SK-N-SH treated with all-trans-retinoic acid at 6 μM for 48 hours (cell line): Measurements from ENCODE around the gene OR2K2.

Source experiments
- ATAC-seq: fragments of 200-7000 bp; cut with Tn5 transposase; 3 replicates; pipeline ENCODE4 v1.9.1; 2020; ENCODE audit warnings: mild to moderate bottlenecking, moderate library complexity
- ARNTL ChIP-seq: fragments of 450-650 bp; formaldehyde crosslinking; IDR thresholded peaks from 2 replicates; pipeline ENCODE4 v1.5.0; 2020; ENCODE audit warnings: low read depth, mild to moderate bottlenecking, moderate library complexity, borderline replicate concordance
- BACH2 ChIP-seq: fragments of 250-450 bp; sonication (Bioruptor Pico); IDR thresholded peaks from 2 replicates; pipeline ENCODE4 v1.9.0; 2021; ENCODE audit warnings: mild to moderate bottlenecking, borderline replicate concordance
- CREB5 ChIP-seq: fragments of 250-450 bp; sonication (Bioruptor Pico); IDR thresholded peaks from 2 replicates; pipeline ENCODE4 v1.5.1; 2020; ENCODE audit warnings: low read depth, mild to moderate bottlenecking, moderate library complexity
- CSDC2 ChIP-seq: fragments of 250-450 bp; sonication (Bioruptor Pico); IDR thresholded peaks from 2 replicates; pipeline ENCODE4 v1.5.0; 2020; ENCODE audit warnings: mild to moderate bottlenecking, moderate library complexity
- CSRNP3 ChIP-seq: fragments of 250-450 bp; sonication (Bioruptor Pico); IDR thresholded peaks from 2 replicates; pipeline ENCODE4 v1.5.1; 2021; ENCODE audit warnings: mild to moderate bottlenecking, moderate library complexity
- ESRRG ChIP-seq: fragments of 250-450 bp; sonication (Bioruptor Pico); IDR thresholded peaks from 2 replicates; pipeline ENCODE4 v1.6.1; 2021; ENCODE audit warnings: mild to moderate bottlenecking
- GLIS3 ChIP-seq: fragments of 250-450 bp; sonication (Bioruptor Pico); IDR thresholded peaks from 2 replicates; pipeline ENCODE4 v1.5.0; 2020; ENCODE audit warnings: mild to moderate bottlenecking, moderate library complexity
- ISL1 ChIP-seq: fragments of 250-450 bp; sonication (Bioruptor Pico); IDR thresholded peaks from 2 replicates; pipeline ENCODE4 v2.1.2; 2022; ENCODE audit warnings: mild to moderate bottlenecking, moderate library complexity
- OSR1 ChIP-seq: fragments of 250-450 bp; sonication (Bioruptor Pico); IDR thresholded peaks from 2 replicates; pipeline ENCODE4 v1.8.0; 2022; ENCODE audit warnings: moderate library complexity, mild to moderate bottlenecking, inconsistent platforms
- PPARA ChIP-seq: fragments of 250-450 bp; sonication (Bioruptor Pico); IDR thresholded peaks from 2 replicates; pipeline ENCODE4 v1.5.0; 2020; ENCODE audit warnings: mild to moderate bottlenecking, borderline replicate concordance
- RARB ChIP-seq: fragments of 250-450 bp; sonication (Bioruptor Pico); IDR thresholded peaks from 2 replicates; pipeline ENCODE4 v1.8.0; 2021; ENCODE audit warnings: mild to moderate bottlenecking, moderate library complexity
- SNAI2 ChIP-seq: fragments of 250-450 bp; sonication (Bioruptor Pico); IDR thresholded peaks from 2 replicates; pipeline ENCODE4 v1.5.0; 2020; ENCODE audit warnings: mild to moderate bottlenecking, moderate library complexity
- TCF4 ChIP-seq: fragments of 250-450 bp; sonication (Bioruptor Pico); IDR thresholded peaks from 2 replicates; pipeline ENCODE4 v1.8.0; 2021; ENCODE audit warnings: mild to moderate bottlenecking, moderate library complexity, borderline replicate concordance
- TOX ChIP-seq: fragments of 250-450 bp; sonication (Bioruptor Pico); IDR thresholded peaks from 2 replicates; pipeline ENCODE4 v1.8.0; 2021; ENCODE audit warnings: mild to moderate bottlenecking, moderate library complexity, borderline replicate concordance
- TSHZ2 ChIP-seq: fragments of 250-450 bp; sonication (Bioruptor Pico); IDR thresholded peaks from 2 replicates; pipeline ENCODE4 v1.5.0; 2020; ENCODE audit warnings: mild to moderate bottlenecking, moderate library complexity
- ZNF565 ChIP-seq: fragments of 450-650 bp; formaldehyde crosslinking; conservative IDR thresholded peaks from 2 replicates; pipeline ENCODE4 v1.5.0; 2020; ENCODE audit warnings: low read depth, mild to moderate bottlenecking, moderate library complexity
- ZNF70 ChIP-seq: fragments of 450-650 bp; formaldehyde crosslinking; IDR thresholded peaks from 2 replicates; pipeline ENCODE4 v1.5.0; 2020; ENCODE audit warnings: mild to moderate bottlenecking, moderate library complexity
- ZNF8 ChIP-seq: fragments of 450-650 bp; formaldehyde crosslinking; IDR thresholded peaks from 2 replicates; pipeline ENCODE4 v1.5.0; 2020; ENCODE audit warnings: mild to moderate bottlenecking, moderate library complexity
- TF ChIP-seq, protein P1 (sequence below): fragments of 250-450 bp; sonication (Bioruptor Pico); IDR thresholded peaks from 2 replicates; pipeline ENCODE4 v1.8.0; 2020; ENCODE audit warnings: mild to moderate bottlenecking, moderate library complexity, borderline replicate concordance
- TF ChIP-seq, protein P2 (sequence below): fragments of 250-450 bp; sonication (Bioruptor Pico); IDR thresholded peaks from 2 replicates; pipeline ENCODE4 v1.8.0; 2021; ENCODE audit warnings: low read depth, mild to moderate bottlenecking, moderate library complexity, borderline replicate concordance

Gene OR2K2

GRCh38 chr9:111330124-111330523 is at the start of gene OR2K2:
Gene OR2K2, minus strand, starts transcription at chr9:111330224. Its CDS starts 1,791 bp downstream, at chr9:111328433.
- TF ChIP-seq, protein P1, sequence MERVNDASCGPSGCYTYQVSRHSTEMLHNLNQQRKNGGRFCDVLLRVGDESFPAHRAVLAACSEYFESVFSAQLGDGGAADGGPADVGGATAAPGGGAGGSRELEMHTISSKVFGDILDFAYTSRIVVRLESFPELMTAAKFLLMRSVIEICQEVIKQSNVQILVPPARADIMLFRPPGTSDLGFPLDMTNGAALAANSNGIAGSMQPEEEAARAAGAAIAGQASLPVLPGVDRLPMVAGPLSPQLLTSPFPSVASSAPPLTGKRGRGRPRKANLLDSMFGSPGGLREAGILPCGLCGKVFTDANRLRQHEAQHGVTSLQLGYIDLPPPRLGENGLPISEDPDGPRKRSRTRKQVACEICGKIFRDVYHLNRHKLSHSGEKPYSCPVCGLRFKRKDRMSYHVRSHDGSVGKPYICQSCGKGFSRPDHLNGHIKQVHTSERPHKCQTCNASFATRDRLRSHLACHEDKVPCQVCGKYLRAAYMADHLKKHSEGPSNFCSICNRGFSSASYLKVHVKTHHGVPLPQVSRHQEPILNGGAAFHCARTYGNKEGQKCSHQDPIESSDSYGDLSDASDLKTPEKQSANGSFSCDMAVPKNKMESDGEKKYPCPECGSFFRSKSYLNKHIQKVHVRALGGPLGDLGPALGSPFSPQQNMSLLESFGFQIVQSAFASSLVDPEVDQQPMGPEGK (CRISPR knock-in tag) = no peak
- TF ChIP-seq ISL1 (CRISPR knock-in tag) = no peak
- TF ChIP-seq ZNF8 (CRISPR knock-in tag) = no peak
- TF ChIP-seq PPARA (CRISPR knock-in tag) = no peak
- TF ChIP-seq CSDC2 (CRISPR knock-in tag) = no peak
- TF ChIP-seq ARNTL (CRISPR knock-in tag) = no peak
- TF ChIP-seq GLIS3 (CRISPR knock-in tag) = no peak
- no peak for TF ChIP-seq BACH2 (CRISPR knock-in tag)
- TF ChIP-seq CSRNP3 (CRISPR knock-in tag) = no peak
- no peak for TF ChIP-seq SNAI2 (CRISPR knock-in tag)
- TF ChIP-seq TOX (CRISPR knock-in tag) = no peak
- TF ChIP-seq, protein P2, sequence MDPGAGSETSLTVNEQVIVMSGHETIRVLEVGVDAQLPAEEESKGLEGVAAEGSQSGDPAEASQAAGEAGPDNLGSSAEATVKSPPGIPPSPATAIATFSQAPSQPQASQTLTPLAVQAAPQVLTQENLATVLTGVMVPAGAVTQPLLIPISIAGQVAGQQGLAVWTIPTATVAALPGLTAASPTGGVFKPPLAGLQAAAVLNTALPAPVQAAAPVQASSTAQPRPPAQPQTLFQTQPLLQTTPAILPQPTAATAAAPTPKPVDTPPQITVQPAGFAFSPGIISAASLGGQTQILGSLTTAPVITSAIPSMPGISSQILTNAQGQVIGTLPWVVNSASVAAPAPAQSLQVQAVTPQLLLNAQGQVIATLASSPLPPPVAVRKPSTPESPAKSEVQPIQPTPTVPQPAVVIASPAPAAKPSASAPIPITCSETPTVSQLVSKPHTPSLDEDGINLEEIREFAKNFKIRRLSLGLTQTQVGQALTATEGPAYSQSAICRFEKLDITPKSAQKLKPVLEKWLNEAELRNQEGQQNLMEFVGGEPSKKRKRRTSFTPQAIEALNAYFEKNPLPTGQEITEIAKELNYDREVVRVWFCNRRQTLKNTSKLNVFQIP (CRISPR knock-in tag) = no peak
- ATAC-seq = no peak

DNA sequence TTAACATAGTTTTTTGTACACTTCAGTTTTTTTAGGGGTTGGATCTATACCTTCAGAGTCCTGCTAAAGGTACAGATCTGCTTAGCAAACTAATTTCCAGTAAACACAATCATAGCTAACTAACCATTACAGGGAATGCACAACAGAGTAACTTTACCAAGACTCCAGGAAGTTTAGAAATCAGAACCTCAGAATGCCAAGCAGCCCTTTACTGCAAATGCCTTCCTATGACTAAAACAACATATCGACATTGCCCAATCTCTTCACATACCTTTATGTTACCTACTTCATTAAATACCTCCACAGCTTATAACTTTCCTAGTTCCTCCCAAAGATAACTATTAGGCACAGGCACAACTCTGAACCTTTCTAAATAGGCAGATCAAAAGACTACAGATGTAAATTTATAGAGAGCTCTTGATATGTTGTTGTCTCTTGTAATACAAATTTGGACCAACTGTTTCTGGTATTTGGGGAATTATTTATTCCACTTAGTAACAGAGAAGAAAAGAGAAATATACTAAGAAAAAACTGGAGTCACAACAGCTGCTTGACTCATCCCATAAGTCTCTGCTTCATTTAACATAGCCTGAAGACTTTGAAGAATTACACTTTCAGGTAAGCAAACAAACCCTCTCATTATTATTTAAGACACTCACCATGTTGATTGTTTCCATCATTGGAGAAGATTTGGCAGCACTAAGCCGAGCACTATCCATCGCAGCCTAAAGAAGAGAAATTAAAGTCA is 46.0 kb upstream of the OR2K2 start:
- TF ChIP-seq TCF4 (CRISPR knock-in tag) = no peak
- TF ChIP-seq RARB (CRISPR knock-in tag) = no peak
- no peak for TF ChIP-seq ESRRG (CRISPR knock-in tag)
- TF ChIP-seq, protein P2 (CRISPR knock-in tag) = no peak
- TF ChIP-seq TSHZ2 (CRISPR knock-in tag) = no peak
- TF ChIP-seq ISL1 (CRISPR knock-in tag) = no peak
- ATAC-seq = no peak

GRCh38 chr9:111375062-111375461 is 45.0 kb upstream of the OR2K2 start:
- no peak for TF ChIP-seq ISL1 (CRISPR knock-in tag)
- no peak for TF ChIP-seq PPARA (CRISPR knock-in tag)
- TF ChIP-seq TCF4 (CRISPR knock-in tag) = no peak
- TF ChIP-seq ZNF70 (CRISPR knock-in tag) = no peak
- TF ChIP-seq CSRNP3 (CRISPR knock-in tag) = no peak
- no peak for TF ChIP-seq CREB5 (CRISPR knock-in tag)
- TF ChIP-seq OSR1 (CRISPR knock-in tag) = no peak
- TF ChIP-seq ZNF565 (CRISPR knock-in tag) = no peak
- no peak for ATAC-seq
